ENCODE results near the gene CIPC. TPM values are rescaled to one million over a fixed set of nuclear protein-coding genes. Genes with fewer than 3 reads are reported as not detected.

Gene CIPC
- total and polyA plus RNA-seq, 2 experiments from 2014 or later = 9.6 to 29.6 TPM

DNA sequence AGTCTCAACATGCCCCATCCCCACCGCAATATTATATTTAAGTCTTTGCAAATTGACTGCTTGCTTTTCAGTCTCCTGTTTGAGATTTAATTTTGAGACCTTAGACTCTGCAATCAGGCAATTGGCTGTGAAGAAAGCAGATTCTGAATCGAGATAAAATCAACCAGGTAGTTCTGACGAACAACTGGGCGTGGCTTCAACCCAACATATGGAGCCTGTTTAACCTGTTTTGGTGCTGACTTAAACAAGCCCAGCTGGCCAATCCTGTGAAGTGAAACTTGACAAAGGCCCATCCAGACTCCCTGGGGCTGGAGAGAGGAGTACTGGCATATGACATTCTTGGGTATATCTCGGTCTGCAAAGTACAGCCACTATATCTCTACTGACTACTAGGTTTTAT, 9.8 kb upstream of the CIPC start:
- H3K9me3 ChIP-seq (ENCODE audit: low read depth) = peaks cover 4% of the 10 kb centered on the region
- no peaks in the 10 kb centered on the region for H3K9me2 ChIP-seq (replicated peaks; ENCODE audit: insufficient read depth)
- peak overlapping the region; percentile 89 for H3K27ac ChIP-seq
- no peak overlapping the region for H2AFZ ChIP-seq
- peaks cover 25% of the 10 kb centered on the region for H3K4me1 ChIP-seq (ENCODE audit: insufficient read depth)
- no peaks in the 10 kb centered on the region for H4K20me1 ChIP-seq (ENCODE audit: insufficient read depth, poor library complexity, severe bottlenecking)
- 21% methylated on average over 5 of the region's 5 CpGs for WGBS (ENCODE audit: low lambda C conversion rate, missing lambda C conversion rate)
- TF ChIP-seq CTCF (IDR thresholded peaks at IDR 0.05; ENCODE audit: poor library complexity) = no peak
- TF ChIP-seq EZH2 (IDR thresholded peaks at IDR 0.05; ENCODE audit: borderline replicate concordance) = no peak
- TF ChIP-seq EZH2phosphoT487 (IDR thresholded peaks at IDR 0.05; ENCODE audit: low read depth, severe bottlenecking, unreplicated experiment) = no peak
- H3K4me3 ChIP-seq = no peak overlapping the region
- peak overlapping the region; percentile 25 for H3K4me2 ChIP-seq
- no peaks in the 10 kb centered on the region for H3K27me3 ChIP-seq
- peak; percentile 88 for DNase-seq (ENCODE audit: low spot score)
- H3K36me3 ChIP-seq (replicated peaks; ENCODE audit: insufficient read depth, low read depth) = no peaks in the 10 kb centered on the region
- no peaks in the 10 kb centered on the region for H3K79me2 ChIP-seq

DNA sequence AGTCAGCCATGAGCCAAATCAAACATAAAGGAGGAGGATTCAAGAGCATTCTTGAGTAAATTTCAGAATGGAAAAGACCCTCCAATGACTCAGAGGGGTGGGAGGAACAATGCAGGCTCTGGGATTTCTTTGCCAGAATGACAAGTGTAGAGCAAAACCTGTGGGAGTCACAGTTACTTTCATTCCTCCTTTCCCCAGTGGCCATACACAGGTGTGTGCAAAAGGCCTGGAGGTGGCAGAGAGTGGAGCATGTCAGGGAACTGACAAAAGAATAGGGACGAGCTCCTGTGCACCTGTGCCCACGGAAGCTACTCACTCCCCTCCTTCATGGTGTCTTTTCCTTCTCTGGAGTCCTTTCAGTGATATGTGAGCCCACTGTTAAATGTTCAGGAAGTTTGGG, 9.4 kb upstream of the CIPC start:
- H3K9me3 ChIP-seq (ENCODE audit: low read depth) = peaks cover 4% of the 10 kb centered on the region
- H2AFZ ChIP-seq = no peak overlapping the region
- peak overlapping the region; percentile 89 for H3K27ac ChIP-seq
- peak overlapping the region; percentile 25 for H3K4me2 ChIP-seq
- no peaks in the 10 kb centered on the region for H3K9me2 ChIP-seq (replicated peaks; ENCODE audit: insufficient read depth)
- H3K79me2 ChIP-seq = no peaks in the 10 kb centered on the region
- no peaks in the 10 kb centered on the region for H3K36me3 ChIP-seq (replicated peaks; ENCODE audit: insufficient read depth, low read depth)
- no peaks in the 10 kb centered on the region for H4K20me1 ChIP-seq (ENCODE audit: insufficient read depth, poor library complexity, severe bottlenecking)
- peaks cover 25% of the 10 kb centered on the region for H3K4me1 ChIP-seq (ENCODE audit: insufficient read depth)
- TF ChIP-seq EZH2phosphoT487 (IDR thresholded peaks at IDR 0.05; ENCODE audit: low read depth, severe bottlenecking, unreplicated experiment) (no peak), CTCF (IDR thresholded peaks at IDR 0.05; ENCODE audit: poor library complexity) (no peak), EZH2 (IDR thresholded peaks at IDR 0.05; ENCODE audit: borderline replicate concordance) (no peak)
- 55% methylated on average over 2 of the region's 2 CpGs for WGBS (ENCODE audit: low lambda C conversion rate, missing lambda C conversion rate)
- H3K4me3 ChIP-seq = no peak overlapping the region
- DNase-seq (ENCODE audit: low spot score) = no peak
- H3K27me3 ChIP-seq = no peaks in the 10 kb centered on the region

GRCh38 chr14:77091518-77091917, 6.5 kb upstream of the CIPC start:
- peaks cover 2% of the 10 kb centered on the region for H3K79me2 ChIP-seq
- H3K4me1 ChIP-seq (ENCODE audit: insufficient read depth) = peaks cover 13% of the 10 kb centered on the region
- no peaks in the 10 kb centered on the region for H3K36me3 ChIP-seq (replicated peaks; ENCODE audit: insufficient read depth, low read depth)
- H2AFZ ChIP-seq = no peak overlapping the region
- no peaks in the 10 kb centered on the region for H4K20me1 ChIP-seq (ENCODE audit: insufficient read depth, poor library complexity, severe bottlenecking)
- no peaks in the 10 kb centered on the region for H3K9me2 ChIP-seq (replicated peaks; ENCODE audit: insufficient read depth)
- H3K27ac ChIP-seq = no peak overlapping the region
- TF ChIP-seq CTCF (IDR thresholded peaks at IDR 0.05; ENCODE audit: poor library complexity) (no peak), EZH2phosphoT487 (IDR thresholded peaks at IDR 0.05; ENCODE audit: low read depth, severe bottlenecking, unreplicated experiment) (no peak), EZH2 (IDR thresholded peaks at IDR 0.05; ENCODE audit: borderline replicate concordance) (no peak)
- H3K4me3 ChIP-seq = no peak overlapping the region
- no peak overlapping the region for H3K4me2 ChIP-seq
- no peak for DNase-seq (ENCODE audit: low spot score)
- H3K27me3 ChIP-seq = no peaks in the 10 kb centered on the region
- H3K9me3 ChIP-seq (ENCODE audit: low read depth) = peaks cover 4% of the 10 kb centered on the region

- Histone ChIP-seq H3K9me3 (ENCODE audit: low read depth) (peaks cover 4% of the 10 kb centered on the region), H3K4me3 (no peak overlapping the region), H3K79me2 (peaks cover 2% of the 10 kb centered on the region), H4K20me1 (ENCODE audit: insufficient read depth, poor library complexity, severe bottlenecking) (no peaks in the 10 kb centered on the region), H3K27ac (no peak overlapping the region), H3K4me2 (no peak overlapping the region), H3K27me3 (no peaks in the 10 kb centered on the region), H3K9me2 (replicated peaks; ENCODE audit: insufficient read depth) (no peaks in the 10 kb centered on the region), H3K4me1 (ENCODE audit: insufficient read depth) (peaks cover 14% of the 10 kb centered on the region), H2AFZ (no peak overlapping the region), H3K36me3 (replicated peaks; ENCODE audit: insufficient read depth, low read depth) (no peaks in the 10 kb centered on the region)
- no peak for DNase-seq (ENCODE audit: low spot score)
- 91% methylated on average over 3 of the region's 3 CpGs for WGBS (ENCODE audit: low lambda C conversion rate, missing lambda C conversion rate)
- TF ChIP-seq EZH2phosphoT487 (IDR thresholded peaks at IDR 0.05; ENCODE audit: low read depth, severe bottlenecking, unreplicated experiment) (no peak), EZH2 (IDR thresholded peaks at IDR 0.05; ENCODE audit: borderline replicate concordance) (no peak), CTCF (IDR thresholded peaks at IDR 0.05; ENCODE audit: poor library complexity) (no peak)
Observed at GRCh38 chr14:77092676-77093075, 5.4 kb upstream of the CIPC start.
